Endothelial cell of umbilical vein (primary cell): Measurements from ENCODE around the gene TRIM69. TPM values are rescaled to one million over a fixed set of nuclear protein-coding genes. Genes with fewer than 3 reads are reported as not detected.

Experiments used
- BruUV-seq: library from RNA; stranded (reverse); fragments of 400-500 nt; replicated peaks from 2 replicates; lab custom pipeline; 2021; lab: Mats Ljungman, UMichigan
- CTCF ChIA-PET: fragments of 300-600, 350-600 bp; sonication (Branson Sonifier 250); formaldehyde crosslinking; loops from one replicate; lab custom pipeline; 2021; ENCODE audit warnings: antibody characterized with exemption, inconsistent platforms; lab: Charles Lee
- POLR2A ChIA-PET: fragments of 300-600, 350-600 bp; sonication (Branson Sonifier 250); formaldehyde crosslinking; loops from one replicate; lab custom pipeline; 2021; ENCODE audit warnings: antibody characterized with exemption, inconsistent platforms; lab: Charles Lee
- DNase-seq: peaks from one replicate; pipeline ENCODE4 v3.0.0-alpha.2; 2011; ENCODE audit warnings: low read depth, low spot score
- FAIRE-seq: peaks from 2 replicates; lab custom pipeline; 2011; peaks lifted over from hg19 to GRCh38; lab: Jason Lieb, UNC
- H2AFZ ChIP-seq: 2 replicates; pipeline ENCODE4 v1.6.0; 2012; ENCODE audit warnings: low read depth, low read length, control low read depth, inconsistent platforms
- H3K27ac ChIP-seq: 2 replicates; pipeline ENCODE4 v1.5.1; 2011; ENCODE audit warnings: low read depth, mild to moderate bottlenecking, control low read depth, low read length, moderate library complexity; ENCODE audit not compliant: insufficient read depth
- H3K27me3 ChIP-seq, 2 experiments: 2 replicates each; pipeline versions ENCODE4 v1.6.0 to v1.6.1; 2011; ENCODE audit warnings: low read length in 2 of 2, mixed read lengths in 1 of 2; ENCODE audit not compliant: control insufficient read depth in 2 of 2, insufficient read depth in 2 of 2
- H3K36me3 ChIP-seq, 2 experiments: 2 replicates in 1 of 2; 3 replicates in 1 of 2; pipeline ENCODE4 v1.5.1; 2011; ENCODE audit warnings: low read length in 2 of 2, mild to moderate bottlenecking in 1 of 2, moderate library complexity in 1 of 2; ENCODE audit not compliant: control insufficient read depth in 2 of 2, insufficient read depth in 2 of 2; ENCODE audit errors: extremely low read depth in 1 of 2
- H3K4me1 ChIP-seq: 3 replicates; pipeline ENCODE4 v1.5.1; 2011; ENCODE audit warnings: mild to moderate bottlenecking, low read length; ENCODE audit not compliant: control insufficient read depth, insufficient read depth; ENCODE audit errors: extremely low read depth
- H3K4me2 ChIP-seq: 2 replicates; pipeline ENCODE4 v1.6.1; 2011; ENCODE audit warnings: low read length, control low read depth, mixed read lengths; ENCODE audit not compliant: insufficient read depth
- H3K4me3 ChIP-seq, 3 experiments: fragments of 200-600 bp in 1 of 3; sonication (generic), shearing (Covaris generic) in 1 of 3; replicated peaks in 1 of 3; 2 replicates each; pipeline ENCODE4 v1.5.1; 2011 to 2016; ENCODE audit warnings: control low read depth in 3 of 3, low read length in 3 of 3, mild to moderate bottlenecking in 2 of 3, inconsistent platforms in 1 of 3, low read depth in 1 of 3, moderate library complexity in 1 of 3; ENCODE audit not compliant: insufficient read depth in 1 of 3
- H3K79me2 ChIP-seq: 2 replicates; pipeline ENCODE4 v1.6.0; 2012; ENCODE audit warnings: low read length, inconsistent platforms; ENCODE audit not compliant: control insufficient read depth, insufficient read depth
- H3K9ac ChIP-seq: replicated peaks from 2 replicates; pipeline ENCODE3; 2011; ENCODE audit warnings: low read length, control low read depth; ENCODE audit not compliant: insufficient read depth; ENCODE audit errors: extremely low read depth
- H3K9me1 ChIP-seq: replicated peaks from 3 replicates; pipeline ENCODE4 v1.6.0; 2011; ENCODE audit warnings: mild to moderate bottlenecking, low read length; ENCODE audit not compliant: control insufficient read depth, insufficient read depth; ENCODE audit errors: extremely low read depth
- H3K9me3 ChIP-seq: replicated peaks from 2 replicates; pipeline ENCODE4 v1.5.1; 2012; ENCODE audit warnings: low read length, inconsistent platforms; ENCODE audit not compliant: control insufficient read depth, insufficient read depth
- H4K20me1 ChIP-seq: replicated peaks from 2 replicates; pipeline ENCODE3; 2011; ENCODE audit warnings: mild to moderate bottlenecking, low read length; ENCODE audit not compliant: control insufficient read depth, insufficient read depth; ENCODE audit errors: extremely low read depth
- GATA2 ChIP-seq: IDR thresholded peaks from 2 replicates; pipeline ENCODE4 v1.7.0; 2011; ENCODE audit warnings: low read depth, mild to moderate bottlenecking, moderate library complexity, mixed read lengths, low read length; ENCODE audit not compliant: insufficient read length, insufficient read depth
- JUN ChIP-seq: IDR thresholded peaks from 2 replicates; pipeline ENCODE4 v1.6.1; 2011; ENCODE audit warnings: borderline replicate concordance, low read depth; ENCODE audit not compliant: insufficient read length, insufficient read depth
- POLR2A ChIP-seq: IDR thresholded peaks from 2 replicates; pipeline ENCODE4 v1.6.1; 2012; ENCODE audit warnings: low read depth, mild to moderate bottlenecking, control low read depth, low read length
- POLR2AphosphoS5 ChIP-seq: IDR thresholded peaks from 2 replicates; pipeline ENCODE4 v1.6.1; 2012; ENCODE audit warnings: low read depth, mild to moderate bottlenecking, control low read depth, low read length, moderate library complexity; ENCODE audit not compliant: insufficient read depth
- dilution Hi-C: fragments of 300-500 bp; cut with MboI; formaldehyde crosslinking; loops from one replicate; pipeline ENCODE4 v1.15.0; 2019; ENCODE audit warnings: low sequenced_read_pairs; ENCODE audit not compliant: extremely low pct_ligation_motif_present
- intact Hi-C: fragments of 100-400 bp; cut with micrococcal nuclease; formaldehyde crosslinking; loops from one replicate; pipeline ENCODE4 v1.10.0; 2022
- polyA plus RNA-seq, 4 experiments: library from polyadenylated mRNA; depleted of rRNA in 3 of 4; stranded (reverse) in 3 of 4; unstranded in 1 of 4; fragments of >200 nt; gene quantifications; 2 replicates each; pipeline versions ENCODE4 v1.2.1 to v1.2.3, GENCODE V29; 2011 to 2012; ENCODE audit warnings: missing spikeins in 1 of 4
- total RNA-seq: library from RNA; stranded (reverse); gene quantifications from 2 replicates; pipeline ENCODE4 v1.2.3, GENCODE V29; 2021
- TF ChIP-seq, protein P1 (sequence below), 2 donors: IDR thresholded peaks; 1 replicate in 1 of 2; 2 replicates in 1 of 2; pipeline ENCODE4 v1.5.1; 2011; ENCODE audit warnings: low read length in 2 of 2, mild to moderate bottlenecking in 2 of 2, moderate library complexity in 2 of 2, control low read depth in 1 of 2, inconsistent platforms in 1 of 2, low read depth in 1 of 2; ENCODE audit not compliant: insufficient read depth in 1 of 2; ENCODE audit errors: extremely low read depth in 1 of 2

The TRIM69 gene
- total and polyA plus RNA-seq, 2 donors (not counting 3 experiments of a cell fraction or from before 2014, with no cell fraction given) = 4.8 to 13.0 TPM

DNA sequence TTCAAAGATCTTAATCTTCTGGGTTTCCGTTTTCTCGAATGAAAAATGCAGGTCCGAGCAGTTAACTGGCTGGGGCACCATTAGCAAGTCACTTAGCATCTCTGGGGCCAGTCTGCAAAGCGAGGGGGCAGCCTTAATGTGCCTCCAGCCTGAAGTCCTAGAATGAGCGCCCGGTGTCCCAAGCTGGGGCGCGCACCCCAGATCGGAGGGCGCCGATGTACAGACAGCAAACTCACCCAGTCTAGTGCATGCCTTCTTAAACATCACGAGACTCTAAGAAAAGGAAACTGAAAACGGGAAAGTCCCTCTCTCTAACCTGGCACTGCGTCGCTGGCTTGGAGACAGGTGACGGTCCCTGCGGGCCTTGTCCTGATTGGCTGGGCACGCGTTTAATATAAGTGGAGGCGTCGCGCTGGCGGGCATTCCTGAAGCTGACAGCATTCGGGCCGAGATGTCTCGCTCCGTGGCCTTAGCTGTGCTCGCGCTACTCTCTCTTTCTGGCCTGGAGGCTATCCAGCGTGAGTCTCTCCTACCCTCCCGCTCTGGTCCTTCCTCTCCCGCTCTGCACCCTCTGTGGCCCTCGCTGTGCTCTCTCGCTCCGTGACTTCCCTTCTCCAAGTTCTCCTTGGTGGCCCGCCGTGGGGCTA, 25.1 kb upstream of the TRIM69 start, which contains the start of the genes B2M and PATL2:
Gene B2M (plus strand): TSS at position 422 of the 647 bp plus-strand sequence. CDS start 30 bp downstream, at position 452.
Gene PATL2 (minus strand): TSS at position 228 of the 647 bp plus-strand sequence. CDS start 34,833 bp downstream, outside the sequence.
- H3K4me2 ChIP-seq = peak within 1 kb of the TSS; percentile 96
- H3K36me3 ChIP-seq = peaks cover 6 to 9% of the 10 kb centered on the region in 2 experiments
- DNase-seq = peak; percentile 98
- peak; percentile 100 for TF ChIP-seq POLR2AphosphoS5
- peak; percentile 60 for TF ChIP-seq GATA2
- no peak for TF ChIP-seq JUN
- TF ChIP-seq POLR2A = peak; percentile 100
- TF ChIP-seq, protein P1, sequence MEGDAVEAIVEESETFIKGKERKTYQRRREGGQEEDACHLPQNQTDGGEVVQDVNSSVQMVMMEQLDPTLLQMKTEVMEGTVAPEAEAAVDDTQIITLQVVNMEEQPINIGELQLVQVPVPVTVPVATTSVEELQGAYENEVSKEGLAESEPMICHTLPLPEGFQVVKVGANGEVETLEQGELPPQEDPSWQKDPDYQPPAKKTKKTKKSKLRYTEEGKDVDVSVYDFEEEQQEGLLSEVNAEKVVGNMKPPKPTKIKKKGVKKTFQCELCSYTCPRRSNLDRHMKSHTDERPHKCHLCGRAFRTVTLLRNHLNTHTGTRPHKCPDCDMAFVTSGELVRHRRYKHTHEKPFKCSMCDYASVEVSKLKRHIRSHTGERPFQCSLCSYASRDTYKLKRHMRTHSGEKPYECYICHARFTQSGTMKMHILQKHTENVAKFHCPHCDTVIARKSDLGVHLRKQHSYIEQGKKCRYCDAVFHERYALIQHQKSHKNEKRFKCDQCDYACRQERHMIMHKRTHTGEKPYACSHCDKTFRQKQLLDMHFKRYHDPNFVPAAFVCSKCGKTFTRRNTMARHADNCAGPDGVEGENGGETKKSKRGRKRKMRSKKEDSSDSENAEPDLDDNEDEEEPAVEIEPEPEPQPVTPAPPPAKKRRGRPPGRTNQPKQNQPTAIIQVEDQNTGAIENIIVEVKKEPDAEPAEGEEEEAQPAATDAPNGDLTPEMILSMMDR (IDR thresholded peaks at IDR 0.05; ENCODE audit: extremely low read depth in 1 of 2, insufficient read depth in 1 of 2, low read depth in 1 of 2, low read length in 2 of 2) = no peak
- peak within 1 kb of the TSS; percentile 97 for H3K9ac ChIP-seq
- dilution Hi-C loops (no loop called here), intact Hi-C loops (loop anchor here (1.0 to 10.0 kb wide), 3 partner anchors 48 to 484 kb away; partner anchors contain the start of gene SPG11)
- BruUV-seq = no TSS peak
- H3K4me1 ChIP-seq = peaks cover 4% of the 10 kb centered on the region
- H3K9me3 ChIP-seq = no peaks in the 10 kb centered on the region
- peaks cover 44% of the 10 kb centered on the region for H3K79me2 ChIP-seq
- H3K4me3 ChIP-seq = peak within 1 kb of the TSS; percentile 79 to 96 (median 87)
- peak within 1 kb of the TSS; percentile 92 for H3K27ac ChIP-seq
- ChIA-PET CTCF (interaction anchor here (0.6 to 6.8 kb wide), 10 partner anchors 11 to 326 kb away, joined by 3 to 107 read pairs (median 4); partner anchors contain the start of genes SPG11 and TRIM69), POLR2A (interaction anchor here (0.6 to 5.3 kb wide), 11 partner anchors 9 to 48 kb away, joined by 3 to 63 read pairs (median 5); partner anchors contain the start of genes SPG11 and TRIM69)
- FAIRE-seq = peak; percentile 91
- no peaks in the 10 kb centered on the region for H3K27me3 ChIP-seq
- peak within 1 kb of the TSS; percentile 85 for H2AFZ ChIP-seq
- no peaks in the 10 kb centered on the region for H3K9me1 ChIP-seq
- peaks cover 5% of the 10 kb centered on the region for H4K20me1 ChIP-seq
